NCI-H1417 (cell line): ENCODE data around the gene CACNA1C.

Experiments
- DNase-seq, 3 experiments: peaks; one replicate each; lab custom pipeline; 2025; lab: John Stamatoyannopoulos, UW

The CACNA1C gene

DNA sequence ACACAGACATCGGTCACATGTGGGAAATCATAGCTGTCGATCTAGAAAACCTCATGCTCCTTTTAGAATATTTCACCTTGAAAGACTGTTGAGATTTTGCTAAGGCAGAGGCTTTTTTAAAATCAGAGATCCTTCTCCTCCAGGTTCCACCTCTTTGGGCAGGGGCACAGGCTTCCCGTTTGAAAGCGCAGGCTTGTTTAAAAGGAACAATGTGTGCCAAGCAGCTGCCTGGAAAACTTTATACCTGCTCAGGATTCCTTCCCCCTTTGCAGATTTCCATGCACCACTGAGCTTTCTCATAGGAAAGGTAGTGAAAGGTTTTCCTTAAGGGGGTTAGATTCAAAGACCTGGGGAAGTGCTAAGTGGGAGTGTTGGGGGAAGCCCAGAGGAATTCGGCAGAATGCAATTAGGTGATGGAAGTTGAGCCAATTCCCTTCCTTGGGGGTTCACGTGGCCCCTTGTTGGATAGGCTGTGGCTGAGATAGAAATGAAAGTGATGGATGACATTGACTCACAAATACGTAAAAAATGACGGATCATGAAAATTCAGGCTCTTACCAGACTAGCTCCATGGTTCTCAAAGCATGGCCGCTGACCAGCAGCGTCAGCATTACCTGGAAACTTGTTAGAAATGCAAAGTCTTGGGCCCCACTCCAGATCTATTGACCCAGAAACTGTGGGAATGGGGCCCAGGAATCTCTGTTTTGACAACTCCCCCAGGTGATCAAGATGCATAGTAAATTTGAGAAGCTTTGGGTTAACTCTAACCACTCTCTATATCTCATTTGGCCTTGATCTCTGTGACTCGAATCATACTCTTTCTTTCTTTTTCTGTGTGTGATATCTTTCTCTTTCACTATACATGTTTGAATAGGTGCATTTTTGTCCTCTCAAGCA, 460.6 kb downstream of the CACNA1C start:
- DNase-seq, result no peak

DNA sequence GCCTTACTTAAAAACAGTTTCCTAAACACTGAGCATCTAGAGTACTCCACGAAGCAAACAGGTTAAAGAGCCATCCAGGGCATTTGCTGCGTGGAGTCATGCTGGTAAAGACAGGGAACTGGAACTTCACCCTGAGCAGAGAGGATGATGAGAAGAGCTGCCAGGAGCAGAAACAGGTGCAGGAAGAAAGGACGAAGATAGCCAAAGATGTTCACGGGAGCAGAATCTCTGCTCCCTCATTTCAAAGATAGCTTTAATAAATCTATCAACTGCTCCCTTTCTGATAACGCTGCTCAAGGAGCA, 461.2 kb downstream of the CACNA1C start:
- no peak for DNase-seq

DNA sequence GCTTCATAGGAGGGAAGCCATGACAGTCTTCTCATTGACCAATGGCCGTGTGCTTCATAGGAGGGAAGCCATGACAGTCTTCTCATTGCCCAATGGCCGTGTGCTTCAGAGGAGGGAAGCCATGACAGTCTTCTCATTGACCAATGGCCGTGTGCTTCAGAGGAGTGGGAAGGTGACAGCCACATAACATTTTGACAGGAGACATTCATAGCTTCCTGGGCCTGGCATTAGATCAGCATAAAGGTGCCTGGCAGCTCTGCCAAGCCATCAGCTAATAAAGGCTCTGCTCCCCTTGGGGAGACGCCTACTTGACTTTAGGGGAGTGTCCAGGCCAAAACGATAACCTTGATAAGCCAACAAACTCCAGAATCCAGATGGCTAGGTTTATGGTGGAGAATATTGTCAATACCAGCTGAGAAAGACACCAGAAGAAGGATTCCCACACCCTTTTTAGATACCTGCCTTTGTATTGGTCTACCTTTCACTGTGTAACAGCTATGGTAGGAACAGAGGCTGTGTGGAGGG, 468.0 kb downstream of the CACNA1C start:
- no peak for DNase-seq

DNA sequence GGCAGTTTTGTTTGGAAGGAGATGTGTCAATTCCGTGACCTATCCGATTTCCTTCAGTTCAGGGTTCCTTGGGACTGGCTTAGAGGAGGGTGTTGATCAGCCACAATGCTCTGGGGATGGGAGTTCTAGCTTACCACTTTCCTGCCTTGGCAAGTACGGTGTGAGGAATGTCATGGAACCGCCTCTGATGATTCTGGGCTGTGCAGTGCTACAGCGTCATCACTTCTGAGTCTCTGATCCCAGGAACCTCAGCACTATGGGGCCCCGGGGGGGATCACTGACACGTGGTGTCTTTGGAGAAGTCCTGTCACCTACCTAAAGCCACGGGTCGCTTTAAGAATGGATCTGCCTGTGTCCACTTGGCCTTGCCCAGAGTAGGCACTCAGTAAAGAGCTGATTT, 470.5 kb downstream of the CACNA1C start:
- DNase-seq, result no peak

DNA sequence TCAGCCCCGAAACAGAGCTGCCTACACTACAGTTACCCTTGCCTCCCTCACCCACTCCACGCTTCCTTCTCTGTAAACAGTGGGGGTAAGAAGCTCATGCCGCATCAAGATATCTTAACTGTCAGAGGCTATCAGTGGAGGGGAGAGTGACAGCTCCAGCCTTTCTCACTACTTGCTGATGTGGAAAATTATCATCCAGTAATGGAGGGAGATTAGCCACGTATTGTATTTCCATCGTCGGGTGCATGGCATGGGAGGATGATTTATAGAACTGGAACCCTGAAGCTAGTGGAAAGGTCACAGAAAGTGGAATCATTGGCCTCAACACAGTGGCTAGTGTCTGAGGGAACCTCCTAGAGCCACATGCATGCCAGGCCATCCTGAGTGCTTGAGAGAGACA, 471.1 kb downstream of the CACNA1C start:
- no peak for DNase-seq

DNA sequence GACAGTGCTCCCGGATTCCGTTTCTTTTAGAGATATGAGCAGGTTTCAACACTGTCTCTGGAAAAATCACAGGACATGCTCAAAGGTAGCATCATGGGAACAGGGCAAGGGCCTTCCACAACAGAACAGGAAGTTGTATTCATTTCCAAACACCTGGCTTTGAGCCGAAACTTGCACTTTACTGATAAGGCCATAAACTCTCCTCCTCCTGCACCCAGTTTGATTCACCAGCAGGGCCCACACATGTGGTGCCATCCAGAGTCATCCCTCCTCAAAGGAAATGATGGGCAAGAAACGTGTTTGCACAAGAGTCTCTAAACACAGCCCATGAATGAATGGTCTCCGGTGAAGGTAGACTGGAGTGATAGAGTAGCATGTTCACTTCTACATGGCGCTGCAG, 473.6 kb downstream of the CACNA1C start:
- DNase-seq, result no peak

DNA sequence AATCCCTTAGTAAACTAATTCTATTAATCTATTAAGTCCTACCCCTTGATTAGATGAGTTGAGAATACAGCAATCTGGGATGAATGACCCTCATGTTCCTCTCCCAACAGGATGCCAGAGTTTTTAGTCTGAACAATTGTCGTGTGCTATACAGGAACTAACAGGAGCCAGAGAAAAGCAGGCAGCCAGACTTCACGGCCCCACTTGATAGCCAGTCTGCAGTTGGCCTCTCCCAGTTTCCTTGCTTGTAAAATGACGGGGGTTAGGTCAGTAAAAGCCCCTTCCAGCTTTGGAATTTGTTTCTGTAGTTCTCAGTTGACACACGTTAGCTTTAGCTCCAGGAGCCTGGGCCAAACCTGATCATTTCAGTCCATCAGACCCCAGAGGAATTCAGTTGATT, 475.2 kb downstream of the CACNA1C start:
- no peak for DNase-seq

DNA sequence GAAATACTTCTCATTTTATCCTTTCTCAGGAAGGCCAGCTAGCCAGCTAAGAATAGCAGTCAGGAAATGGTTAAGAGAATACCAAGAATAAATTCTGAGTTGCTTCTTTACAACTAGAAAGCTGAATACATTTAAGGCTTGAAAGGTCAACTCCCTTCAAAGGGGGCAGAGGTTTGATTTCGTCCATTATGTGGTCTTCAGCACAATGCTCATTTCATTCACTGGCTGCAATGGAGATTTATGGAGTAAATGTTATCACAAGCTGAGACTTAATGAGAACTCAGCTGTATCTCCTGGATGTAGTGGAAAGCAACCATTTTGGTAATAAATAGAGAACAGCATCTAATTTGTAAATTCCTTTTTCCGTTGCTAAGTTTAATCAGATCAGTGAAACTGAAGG, 477.0 kb downstream of the CACNA1C start:
- DNase-seq, result no peak

DNA sequence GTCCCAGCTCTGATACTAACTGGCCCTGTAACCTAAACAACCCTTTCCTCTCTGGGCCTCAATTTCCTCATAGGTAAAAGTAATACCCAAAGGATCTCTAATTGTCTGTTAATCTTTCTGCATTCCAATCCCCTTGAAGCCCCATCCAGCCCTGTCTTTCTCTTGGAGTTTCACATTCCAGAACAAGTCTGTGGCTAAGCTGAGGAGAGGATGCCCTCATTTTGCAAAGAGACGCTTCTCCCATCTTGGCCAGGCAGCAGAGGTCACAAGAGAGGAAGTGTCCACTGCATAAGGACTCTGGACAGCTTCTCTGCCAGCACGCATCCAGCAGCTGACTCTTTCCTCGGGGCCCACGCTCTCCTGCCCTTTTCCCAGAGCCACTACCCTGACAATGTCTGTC, 478.6 kb downstream of the CACNA1C start:
- no peak for DNase-seq

DNA sequence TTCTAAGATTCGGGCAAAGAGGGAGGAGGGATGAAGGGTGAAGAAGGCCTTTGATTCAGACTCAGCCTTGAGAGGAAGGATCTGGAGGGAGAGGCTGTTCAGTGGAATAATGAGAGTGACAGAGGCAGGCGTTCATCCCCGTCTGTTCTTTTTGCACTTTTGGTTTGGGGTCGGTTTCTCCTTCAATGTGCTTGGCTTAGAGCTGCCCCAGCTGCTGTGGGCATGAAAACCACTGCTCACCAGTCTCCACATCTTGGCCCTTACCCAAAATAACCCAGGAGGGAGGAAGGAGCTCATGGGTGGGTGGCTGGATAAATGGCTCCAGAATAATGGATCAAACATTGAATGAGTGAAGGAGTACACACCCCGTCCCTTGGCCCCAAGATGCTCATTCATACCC, 480.2 kb downstream of the CACNA1C start:
- no peak for DNase-seq

DNA sequence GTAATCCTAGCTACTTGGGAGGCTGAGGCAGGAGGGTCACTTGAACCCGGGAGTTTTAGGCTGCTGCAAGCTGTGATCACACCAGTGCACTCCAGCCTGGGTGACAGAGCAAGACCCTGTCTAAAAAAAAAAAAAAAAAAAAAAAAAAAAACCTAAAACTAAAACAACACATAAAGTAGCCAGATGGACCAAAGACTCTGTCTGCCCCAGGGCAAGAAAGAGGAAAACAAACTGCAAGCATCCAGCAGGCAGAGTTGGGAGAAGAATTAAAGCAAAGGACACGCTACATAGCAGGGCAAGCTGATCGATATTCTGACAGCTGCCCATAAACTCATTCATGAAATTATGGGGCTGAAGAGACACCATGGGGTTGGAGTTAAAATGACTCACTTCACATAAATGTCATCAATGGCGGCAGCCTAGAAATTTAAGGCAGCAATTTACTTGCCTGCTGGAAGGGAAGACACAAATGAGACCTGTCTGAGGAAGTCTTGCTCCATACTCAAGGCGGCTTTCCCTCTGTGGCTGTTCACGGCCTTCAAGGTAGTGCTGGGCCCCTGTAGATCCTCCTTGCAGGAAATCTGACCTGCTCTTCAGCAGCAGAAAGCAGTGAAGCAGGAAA, 482.9 kb downstream of the CACNA1C start:
- no peak for DNase-seq

DNA sequence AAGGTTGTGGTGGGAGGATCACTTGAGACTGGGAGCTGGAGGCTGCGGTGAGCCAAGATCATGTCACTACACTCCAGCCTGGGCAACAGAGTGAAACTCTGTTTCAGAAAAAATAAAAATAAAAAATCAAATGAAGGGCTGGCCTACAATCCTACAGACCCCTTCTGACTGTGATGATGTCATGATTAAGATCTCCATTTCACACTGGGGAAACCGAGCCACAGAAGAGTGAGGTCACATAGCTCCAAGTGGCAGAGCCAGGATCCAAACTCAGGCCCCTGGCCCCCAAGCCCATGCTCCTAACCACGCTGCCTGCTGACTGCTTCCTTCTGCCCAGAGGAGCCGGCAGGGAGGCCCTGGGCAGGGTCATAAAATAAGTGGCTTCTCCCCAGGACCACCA, 483.9 kb downstream of the CACNA1C start:
- no peak for DNase-seq

DNA sequence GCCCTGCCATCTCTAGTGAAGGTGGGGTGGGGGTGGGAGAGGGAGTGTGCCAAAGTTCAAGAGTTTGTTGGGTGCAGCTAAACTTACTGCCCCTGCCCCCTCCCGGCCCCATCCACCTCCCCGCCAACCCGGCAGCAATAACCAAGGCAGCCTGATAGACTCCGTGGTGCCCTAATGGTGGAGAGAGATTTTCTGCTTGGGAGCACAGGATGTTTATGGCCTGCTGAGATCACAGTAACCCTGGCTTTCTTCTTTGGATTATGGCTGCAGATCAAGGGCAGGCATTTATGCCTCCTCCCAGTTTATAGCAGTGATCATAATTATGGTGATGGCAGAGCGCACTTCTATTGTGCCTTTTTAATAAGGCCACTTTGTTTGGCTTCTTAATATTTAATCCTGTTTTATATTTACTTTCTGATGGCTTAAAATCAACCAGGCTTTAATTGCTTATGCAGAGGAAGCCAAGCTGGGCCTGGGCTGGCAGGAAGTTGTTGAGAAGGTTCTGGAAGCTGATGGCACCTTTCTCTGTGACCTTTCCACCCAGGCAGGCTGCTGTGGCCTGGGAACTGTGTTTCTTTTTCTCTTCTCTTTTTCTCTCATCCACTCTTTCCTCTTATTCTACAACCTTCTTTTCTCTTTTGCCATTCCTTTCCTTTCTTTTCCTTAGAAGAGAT, 485.2 kb downstream of the CACNA1C start:
- DNase-seq, result no peak

DNA sequence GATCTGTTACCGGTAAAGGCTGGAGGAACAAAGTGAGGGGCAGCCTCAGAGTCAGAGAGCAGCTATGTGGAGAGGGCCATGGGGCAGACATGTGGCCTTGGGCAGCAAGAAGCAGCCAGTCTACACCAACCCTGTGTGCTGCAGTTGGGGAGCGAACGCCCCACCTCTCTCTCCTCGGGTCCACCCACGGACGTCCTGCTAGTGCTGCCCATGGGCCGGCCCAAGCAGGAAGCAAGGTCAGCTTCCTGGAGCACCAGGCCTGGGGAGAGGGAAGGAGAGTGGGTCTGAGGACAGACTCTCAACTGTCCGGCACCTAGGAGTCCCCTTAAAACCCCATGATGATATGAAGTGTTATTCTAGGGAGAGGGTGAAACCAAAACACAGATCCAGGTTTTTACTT, 487.2 kb downstream of the CACNA1C start:
- no peak for DNase-seq

DNA sequence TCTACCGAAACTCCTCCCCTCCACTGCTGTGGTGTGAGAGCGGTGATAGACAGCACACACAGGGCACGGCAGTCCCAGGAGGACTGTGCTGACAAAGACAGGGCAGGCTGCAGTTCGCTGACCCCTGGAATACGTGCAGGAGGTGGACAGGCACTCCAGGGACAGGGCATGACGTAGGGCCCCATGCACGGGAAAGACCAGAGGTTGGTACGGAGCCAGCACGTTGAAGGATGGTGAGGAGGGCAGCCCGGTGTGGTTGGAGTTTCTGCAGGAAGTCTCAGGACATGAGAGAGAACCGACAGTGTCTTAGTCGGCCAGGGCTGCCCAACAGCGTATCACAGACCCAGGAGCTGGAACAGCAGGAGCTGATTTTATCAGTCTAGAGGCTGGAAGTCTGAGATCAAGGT, 487.8 kb downstream of the CACNA1C start:
- DNase-seq, result no peak

DNA sequence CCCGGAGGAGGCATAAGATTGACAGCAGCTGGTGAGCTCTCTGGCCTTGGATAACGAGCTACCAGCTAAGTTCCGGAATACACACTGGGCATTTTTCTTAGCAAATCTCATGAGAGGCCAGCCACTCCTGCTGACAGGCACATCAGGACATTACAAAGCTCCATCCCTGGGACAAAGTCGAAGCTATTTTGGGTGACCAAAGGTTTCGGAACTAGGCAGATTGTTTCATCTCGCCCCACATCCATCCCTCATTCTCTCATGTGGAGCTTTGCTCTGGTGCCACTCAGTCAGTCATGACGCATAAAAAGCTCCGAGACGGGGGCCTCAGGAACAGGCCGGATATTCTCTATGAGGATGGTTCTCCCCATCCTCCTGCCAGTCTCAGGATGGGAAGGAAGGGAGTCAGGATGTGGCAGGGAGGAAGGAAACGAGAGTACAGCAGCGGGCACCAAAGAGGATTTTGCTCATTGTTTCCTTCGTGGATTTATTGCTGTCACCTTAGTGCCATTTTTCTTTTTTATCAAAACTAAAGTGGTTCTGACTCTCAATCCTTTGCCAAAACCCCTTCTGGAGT, 488.9 kb downstream of the CACNA1C start:
- no peak for DNase-seq

DNA sequence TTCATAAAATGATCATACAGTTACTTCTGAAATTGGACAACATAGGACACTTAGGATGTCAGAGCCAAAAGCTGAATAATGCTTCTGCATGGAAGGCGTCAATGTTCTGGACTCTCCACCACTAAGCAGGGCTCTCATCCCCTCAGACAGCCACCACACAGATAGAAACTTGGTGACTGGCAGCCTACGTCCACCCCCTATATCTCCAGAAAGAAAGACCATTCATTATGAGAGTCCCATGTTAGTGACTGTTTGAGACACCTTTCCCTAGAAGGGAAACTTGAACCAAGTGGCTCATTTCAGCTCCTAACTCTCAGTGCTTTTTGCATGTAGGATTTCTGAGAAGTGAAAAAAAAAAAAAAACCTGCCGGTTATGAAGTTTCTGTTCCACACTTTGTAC, 491.0 kb downstream of the CACNA1C start:
- no peak for DNase-seq

DNA sequence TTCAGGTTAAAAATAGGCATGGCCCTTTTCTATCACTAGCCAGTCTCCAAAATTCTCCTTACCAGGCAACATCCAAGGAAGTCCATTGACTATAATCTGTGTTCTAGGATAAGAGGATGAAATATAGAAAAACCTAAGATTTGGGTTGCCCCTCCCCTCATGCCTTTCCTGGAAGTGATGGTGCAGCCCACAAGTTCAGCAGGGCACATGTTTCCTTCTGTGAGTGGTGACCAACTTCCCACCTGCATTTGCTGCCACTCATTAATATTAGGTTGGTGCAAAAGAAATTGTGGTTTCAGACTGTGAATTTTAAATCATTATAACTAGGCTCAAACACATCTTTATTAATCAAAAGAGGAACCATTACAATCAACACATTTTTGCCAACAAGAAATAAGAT, 491.4 kb downstream of the CACNA1C start:
- no peak for DNase-seq

DNA sequence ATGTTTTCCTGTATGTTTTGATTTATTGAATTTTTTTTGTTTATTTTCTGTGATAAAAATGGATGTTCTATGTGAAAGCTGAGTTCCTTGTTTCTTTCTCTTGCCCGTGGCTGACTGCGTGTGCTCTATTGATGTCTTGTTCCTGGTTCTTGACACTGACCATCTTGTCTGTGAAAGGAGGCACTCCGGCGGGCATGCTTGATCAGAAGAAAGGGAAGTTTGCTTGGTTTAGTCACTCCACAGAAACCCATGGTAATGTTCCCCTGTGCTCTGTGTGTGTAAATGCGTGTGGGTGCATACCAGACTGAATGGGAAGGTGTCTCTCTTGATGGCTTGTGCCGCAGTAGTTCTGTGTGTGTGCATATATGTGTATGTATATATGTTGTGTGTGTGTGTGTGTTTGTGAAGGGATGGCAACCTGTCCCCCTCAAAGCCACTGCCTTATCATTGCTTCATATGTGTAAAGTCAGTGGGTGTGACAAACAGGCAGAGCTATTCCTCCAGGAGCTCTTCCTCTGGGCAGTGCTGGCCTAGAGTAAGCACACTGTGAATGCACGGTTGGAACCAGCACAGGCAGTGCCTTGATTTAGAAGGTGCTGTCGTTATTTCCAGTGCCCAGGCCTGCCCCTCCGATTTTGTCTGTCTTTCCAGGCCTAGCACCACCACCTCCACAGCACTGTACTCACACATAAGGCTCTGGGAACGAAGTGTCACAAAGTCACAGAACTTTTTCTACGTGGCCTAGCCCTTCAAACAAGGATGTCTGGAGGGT, 494.7 kb downstream of the CACNA1C start:
- DNase-seq, result no peak

DNA sequence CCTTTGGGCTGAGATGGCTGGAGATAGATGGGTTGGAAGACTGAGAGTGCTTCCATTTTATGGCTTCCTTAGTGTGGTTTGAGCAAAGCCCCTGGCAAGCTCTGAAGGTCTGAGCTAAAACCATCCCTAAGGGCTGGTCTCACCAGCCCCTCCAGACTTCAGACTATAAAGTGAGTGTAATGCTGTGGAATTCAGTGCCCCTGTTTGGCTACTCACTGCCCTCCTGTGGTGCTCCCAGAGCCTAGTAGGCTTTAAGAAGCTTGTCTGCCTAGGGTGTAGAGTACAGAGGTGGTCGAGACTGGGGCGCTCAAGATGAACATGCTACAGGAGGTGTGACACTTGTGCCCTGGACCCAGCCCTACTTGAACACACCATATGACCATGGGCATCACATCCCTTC, 495.3 kb downstream of the CACNA1C start:
- DNase-seq, result no peak

DNA sequence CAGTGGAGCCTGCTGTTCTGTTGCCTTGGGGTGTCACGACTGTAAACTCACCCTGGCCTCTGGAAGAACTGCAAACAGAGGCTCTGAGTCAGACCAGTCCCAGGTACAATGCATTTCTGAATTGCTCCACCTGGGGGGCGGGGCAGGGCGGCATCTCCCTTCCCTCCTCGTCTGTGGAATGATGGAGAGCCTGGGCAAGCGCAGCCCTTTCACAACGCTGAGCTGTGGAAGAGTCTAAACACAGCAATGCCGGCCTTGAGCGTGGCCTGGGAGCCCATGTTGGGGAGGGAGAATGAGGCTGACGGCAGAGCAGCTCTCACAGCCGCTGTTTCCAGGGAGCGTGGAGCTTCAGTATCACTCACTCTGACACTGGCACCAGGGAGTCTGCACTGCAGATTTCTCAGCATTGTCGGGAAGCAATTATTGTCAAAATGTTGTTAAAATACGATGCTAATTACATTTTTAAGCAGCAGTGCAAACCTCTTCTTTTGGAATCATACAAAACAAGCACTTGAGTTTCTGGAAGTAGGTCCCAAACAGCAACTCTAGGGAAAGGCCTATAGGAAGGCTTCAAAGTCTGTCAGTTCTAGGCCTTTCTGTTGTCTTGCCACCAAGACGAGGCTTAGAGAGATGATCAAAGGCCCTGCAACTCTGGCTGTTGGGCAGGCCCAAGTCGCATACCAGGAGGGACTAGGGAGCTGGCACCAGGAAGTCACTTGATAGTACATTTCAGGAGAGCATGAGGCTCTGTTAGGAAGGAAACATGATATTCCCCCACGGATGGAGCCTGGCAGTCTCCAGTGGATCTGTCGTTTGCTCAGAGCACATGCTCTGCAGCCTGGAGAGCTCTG, 498.0 kb downstream of the CACNA1C start:
- DNase-seq, result peak; percentile 45 to 82 (median 62)
